Endothelial cell of hepatic sinusoid (primary cell): ENCODE results near the gene CDK11A.
"Not testable (repeated sequence)": the region's sequence is repeated elsewhere in the genome, so short reads cannot be mapped to it uniquely, and the experiment has no call there.

Source experiments
- in situ Hi-C: cut with HindIII; loops from 2 replicates; pipeline ENCODE4 v1.10.0; 2017; ENCODE audit warnings: low sequenced_read_pairs

CDK11A gene

GRCh38 chr1:1687846-1688245 is 36.3 kb downstream of the CDK11A start:
- in situ Hi-C loops: no loop called here

GRCh38 chr1:1684031-1684681 is 40.0 kb downstream of the CDK11A start:
- in situ Hi-C loops: no loop called here

GRCh38 chr1:1683104-1683905 is 40.9 kb downstream of the CDK11A start:
- in situ Hi-C loops: no loop called here

- in situ Hi-C loops: no loop called here
Measured at GRCh38 chr1:1680912-1681273, 43.3 kb downstream of the CDK11A start.

GRCh38 chr1:1680031-1680911 is 43.9 kb downstream of the CDK11A start:
- in situ Hi-C loops: no loop called here

GRCh38 chr1:1678581-1679380 is 45.4 kb downstream of the CDK11A start:
- in situ Hi-C loops: no loop called here

- in situ Hi-C loops: no loop called here
Measured at GRCh38 chr1:1677718-1678580, 46.2 kb downstream of the CDK11A start.

- in situ Hi-C loops: not testable (repeated sequence)
Measured at GRCh38 chr1:1676087-1676486, 48.1 kb downstream of the CDK11A start.

- in situ Hi-C loops: not testable (repeated sequence)
Measured at GRCh38 chr1:1675218-1675617, 48.9 kb downstream of the CDK11A start.

GRCh38 chr1:1674806-1675205 is 49.4 kb downstream of the CDK11A start:
- in situ Hi-C loops: not testable (repeated sequence)

- in situ Hi-C loops: no loop called here
Measured at GRCh38 chr1:1672181-1672965, 51.8 kb downstream of the CDK11A start.

GRCh38 chr1:1671365-1672119 is 52.6 kb downstream of the CDK11A start:
- in situ Hi-C loops: no loop called here

- in situ Hi-C loops: no loop called here
Measured at GRCh38 chr1:1670866-1671265, 53.3 kb downstream of the CDK11A start.

- in situ Hi-C loops: no loop called here
Measured at GRCh38 chr1:1669468-1670440, 54.4 kb downstream of the CDK11A start.

GRCh38 chr1:1666526-1666925 is 57.6 kb downstream of the CDK11A start:
- in situ Hi-C loops: no loop called here

GRCh38 chr1:1665815-1666251 is 58.3 kb downstream of the CDK11A start:
- in situ Hi-C loops: no loop called here
